C4-2B (cell line): Measurements from ENCODE around the gene ETV4.

Source experiments
- H3K27ac ChIP-seq: fragments of 450-650 bp; 2 replicates; pipeline ENCODE4 v1.5.1; 2017
- ZFX ChIP-seq: fragments of 450-650 bp; IDR thresholded peaks from 2 replicates; pipeline ENCODE4 v1.6.1; 2017
- TF ChIP-seq, protein P1 (sequence below): fragments of 450-650 bp; conservative IDR thresholded peaks from 2 replicates; pipeline ENCODE4 v1.5.1; 2017; ENCODE audit warnings: mild to moderate bottlenecking

Gene ETV4

DNA sequence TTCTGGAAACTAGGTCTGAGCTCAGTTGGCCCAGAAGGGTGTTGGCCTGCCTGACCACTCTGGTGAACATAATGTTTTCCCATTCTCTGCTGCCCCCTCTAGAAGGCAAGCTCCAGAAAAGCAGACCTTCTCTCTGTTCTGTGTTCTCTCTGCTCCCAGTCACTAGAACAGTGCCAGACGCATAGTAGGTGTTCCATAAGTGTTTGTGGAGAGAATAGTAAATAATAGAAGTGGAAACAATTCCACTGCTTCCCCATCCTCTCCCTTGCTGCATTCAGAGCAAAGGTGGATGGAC lies 32.2 kb upstream of the ETV4 start:
- TF ChIP-seq, protein P1, sequence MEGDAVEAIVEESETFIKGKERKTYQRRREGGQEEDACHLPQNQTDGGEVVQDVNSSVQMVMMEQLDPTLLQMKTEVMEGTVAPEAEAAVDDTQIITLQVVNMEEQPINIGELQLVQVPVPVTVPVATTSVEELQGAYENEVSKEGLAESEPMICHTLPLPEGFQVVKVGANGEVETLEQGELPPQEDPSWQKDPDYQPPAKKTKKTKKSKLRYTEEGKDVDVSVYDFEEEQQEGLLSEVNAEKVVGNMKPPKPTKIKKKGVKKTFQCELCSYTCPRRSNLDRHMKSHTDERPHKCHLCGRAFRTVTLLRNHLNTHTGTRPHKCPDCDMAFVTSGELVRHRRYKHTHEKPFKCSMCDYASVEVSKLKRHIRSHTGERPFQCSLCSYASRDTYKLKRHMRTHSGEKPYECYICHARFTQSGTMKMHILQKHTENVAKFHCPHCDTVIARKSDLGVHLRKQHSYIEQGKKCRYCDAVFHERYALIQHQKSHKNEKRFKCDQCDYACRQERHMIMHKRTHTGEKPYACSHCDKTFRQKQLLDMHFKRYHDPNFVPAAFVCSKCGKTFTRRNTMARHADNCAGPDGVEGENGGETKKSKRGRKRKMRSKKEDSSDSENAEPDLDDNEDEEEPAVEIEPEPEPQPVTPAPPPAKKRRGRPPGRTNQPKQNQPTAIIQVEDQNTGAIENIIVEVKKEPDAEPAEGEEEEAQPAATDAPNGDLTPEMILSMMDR = no peak
- no peak for TF ChIP-seq ZFX
- H3K27ac ChIP-seq = no peak overlapping the region

DNA sequence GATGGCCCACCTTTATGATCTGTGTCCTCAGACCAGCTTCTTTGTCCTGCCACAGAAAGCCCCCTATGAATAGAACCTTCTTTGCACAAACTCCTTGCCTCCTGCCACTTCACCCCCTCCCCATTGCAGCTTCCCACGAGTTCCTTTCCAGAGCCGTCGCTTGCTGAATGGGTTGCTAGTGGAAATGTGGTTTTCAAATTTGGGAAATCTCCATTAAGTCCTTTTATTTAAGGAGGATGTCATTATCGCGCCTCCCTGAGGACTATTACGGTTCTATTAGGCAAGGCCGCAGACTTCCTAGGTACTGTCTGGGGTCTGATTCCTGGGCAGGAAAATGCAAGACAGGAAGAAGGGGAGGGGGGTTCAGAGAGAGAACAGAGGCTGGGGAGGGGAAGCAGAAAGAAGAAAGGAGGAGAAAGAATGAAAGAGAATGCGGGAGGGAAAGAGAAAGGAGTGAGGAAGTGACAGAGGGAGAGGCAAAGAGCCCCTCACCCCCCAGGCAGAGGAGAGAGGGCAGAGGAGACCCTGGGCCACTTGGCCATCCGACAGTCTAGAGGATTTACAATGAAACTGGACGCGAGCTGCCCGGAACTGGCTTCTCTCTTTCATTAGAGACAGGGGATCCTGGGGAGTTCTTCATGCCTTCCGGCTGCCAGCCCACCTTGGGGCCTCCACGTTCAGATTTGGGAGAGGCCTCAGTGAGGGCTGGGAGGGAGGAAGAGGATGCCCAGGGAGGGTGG lies 31.7 kb upstream of the ETV4 start:
- TF ChIP-seq ZFX = no peak
- TF ChIP-seq, protein P1 = no peak
- H3K27ac ChIP-seq = no peak overlapping the region

DNA sequence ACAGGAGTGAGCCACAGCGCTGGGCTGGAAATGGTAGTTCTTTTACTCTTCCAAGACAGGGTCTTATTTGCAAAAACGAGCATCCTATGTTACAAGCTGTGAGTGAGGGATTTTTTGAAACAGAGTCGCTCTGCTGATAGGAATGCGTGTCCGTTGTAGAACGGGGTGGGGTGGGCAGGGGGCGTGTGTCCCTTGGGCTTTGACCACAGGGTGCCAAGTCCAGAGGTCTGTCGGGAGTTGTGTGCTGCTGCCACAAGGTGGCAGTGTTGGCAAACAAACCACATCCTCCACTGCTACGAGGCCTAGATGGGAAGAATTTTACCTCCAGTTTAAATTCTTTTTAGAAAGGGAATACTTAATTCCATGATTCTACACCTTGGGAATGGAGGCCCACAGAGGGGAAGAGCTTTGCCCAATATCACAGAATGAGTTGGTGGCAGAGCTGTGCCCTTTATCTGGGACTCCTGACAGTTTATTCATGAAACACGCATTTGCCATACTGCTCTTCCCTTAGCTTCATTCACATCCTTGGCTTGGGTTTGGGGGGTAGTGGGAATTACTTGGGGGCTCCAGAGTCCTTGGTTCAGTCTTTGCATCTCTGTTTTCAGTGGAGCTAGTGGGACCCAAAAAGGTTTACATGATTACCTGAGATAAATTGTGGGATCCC lies 30.6 kb upstream of the ETV4 start:
- TF ChIP-seq, protein P1 = peak; percentile 94
- no peak for TF ChIP-seq ZFX
- no peak overlapping the region for H3K27ac ChIP-seq

DNA sequence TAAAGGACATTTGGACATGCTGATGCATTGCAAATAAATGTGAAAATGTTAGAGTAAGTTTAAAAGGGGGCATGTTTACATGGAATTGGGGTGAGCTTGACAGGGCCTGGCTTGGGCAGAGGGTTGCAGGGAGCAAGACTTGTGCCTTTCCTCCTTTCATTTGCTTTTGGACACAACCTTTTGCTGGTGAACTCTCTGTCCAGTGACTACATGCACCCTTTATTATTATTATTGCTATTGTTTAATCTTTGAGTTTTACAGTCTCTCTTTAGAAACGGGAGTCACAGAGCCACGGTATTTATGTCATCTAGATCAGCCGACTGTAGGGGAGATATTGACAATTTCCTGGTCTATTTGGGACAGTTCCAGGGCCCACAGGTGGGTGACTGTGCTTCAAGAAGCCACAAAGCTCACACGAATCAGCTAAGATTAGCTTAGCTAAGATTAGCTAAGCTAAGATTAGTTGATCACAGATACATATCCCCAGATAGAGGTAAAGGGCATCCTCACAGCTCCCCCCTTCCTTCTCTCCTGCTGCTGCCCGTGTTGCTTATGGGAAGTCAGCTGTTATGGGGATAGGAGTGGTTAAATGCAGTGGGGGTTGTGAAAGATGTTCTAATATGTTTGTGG lies 28.9 kb upstream of the ETV4 start:
- H3K27ac ChIP-seq = no peak overlapping the region
- no peak for TF ChIP-seq ZFX
- TF ChIP-seq, protein P1 = no peak

DNA sequence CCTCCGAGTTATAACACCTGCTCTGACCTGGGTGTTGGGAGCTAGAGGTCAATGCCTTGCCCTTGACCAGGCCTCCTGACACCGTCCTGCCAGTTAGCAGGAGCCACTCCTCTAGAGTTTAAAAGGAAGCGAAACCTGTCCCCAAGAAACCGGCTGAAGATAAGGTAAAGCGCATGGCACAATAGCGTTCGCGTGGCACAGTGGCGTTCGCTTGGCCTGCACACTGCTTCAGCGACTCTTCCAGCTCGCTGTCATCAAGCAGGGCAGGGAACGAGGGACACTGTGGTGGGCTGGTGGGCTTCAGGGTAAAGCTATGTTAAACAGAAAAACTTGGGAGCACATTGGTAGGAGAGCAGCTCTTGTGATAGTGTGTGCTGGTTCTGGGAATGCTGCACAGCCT lies 28.2 kb upstream of the ETV4 start:
- TF ChIP-seq, protein P1 = no peak
- TF ChIP-seq ZFX = no peak
- no peak overlapping the region for H3K27ac ChIP-seq

DNA sequence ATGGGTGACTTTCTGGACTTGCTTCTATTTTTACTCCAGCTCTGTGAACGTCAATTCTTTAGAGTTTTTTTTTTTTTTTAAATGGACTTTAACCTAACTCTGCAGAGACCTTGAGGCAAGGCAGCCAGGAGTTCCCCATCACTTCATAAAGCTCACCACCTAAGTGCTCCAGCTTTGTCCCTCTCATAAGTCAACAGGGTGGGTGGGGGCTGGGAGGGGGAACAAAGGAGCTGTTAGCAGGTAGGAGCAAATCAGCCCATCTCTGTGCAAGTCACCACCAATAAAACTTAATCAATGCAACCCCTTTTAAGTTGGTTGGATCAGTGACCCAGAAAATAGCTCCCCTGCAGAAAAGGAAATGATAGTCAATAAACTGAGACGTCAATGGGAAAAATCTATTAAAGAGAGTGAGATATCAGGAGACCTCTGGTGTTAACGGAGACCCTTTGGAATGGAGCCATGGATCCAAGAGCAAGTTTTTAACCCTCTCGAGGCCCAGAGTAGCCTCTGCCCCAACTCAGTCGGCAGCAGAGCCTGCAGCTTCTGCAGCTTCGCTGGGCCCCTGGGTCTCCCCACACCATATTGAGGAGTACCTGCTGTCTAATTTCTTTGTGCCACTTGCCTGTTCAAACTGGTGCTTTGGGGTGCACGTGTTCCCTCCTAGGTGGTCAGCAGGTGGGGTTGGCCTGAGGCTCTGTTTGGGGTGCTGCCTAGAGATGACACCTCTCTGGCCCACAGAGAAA lies 27.6 kb upstream of the ETV4 start:
- no peak for TF ChIP-seq ZFX
- TF ChIP-seq, protein P1 = no peak
- H3K27ac ChIP-seq = no peak overlapping the region
